VCaP (cell line): ENCODE results near the gene GTF2E1.

Experiments
- H3K27ac ChIP-seq: fragments of 450-650 bp; 2 replicates; pipeline ENCODE4 v1.5.1; 2017
- TF ChIP-seq, protein P1 (sequence below): fragments of 450-650 bp; conservative IDR thresholded peaks from 2 replicates; pipeline ENCODE4 v1.5.1; 2017; ENCODE audit warnings: mild to moderate bottlenecking, moderate library complexity

Gene GTF2E1

DNA sequence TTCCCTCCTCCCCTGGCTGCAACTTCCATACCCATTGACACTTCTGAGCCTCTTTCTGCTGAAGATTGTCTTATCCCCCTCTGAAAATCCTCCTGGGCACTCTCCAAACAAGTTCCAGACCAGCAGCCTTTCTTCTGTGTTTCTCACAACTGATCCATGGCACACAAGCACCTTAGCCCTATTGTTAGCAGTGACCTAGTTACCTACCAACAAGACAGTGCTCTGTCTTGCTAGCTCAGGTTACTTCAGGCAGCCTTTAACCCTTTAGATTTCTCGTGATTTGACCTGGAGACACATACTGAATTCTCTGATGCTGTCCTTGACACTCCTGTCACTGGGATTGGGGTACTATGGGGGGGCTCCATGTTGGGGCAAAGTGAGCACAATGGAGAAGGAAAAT lies 82.1 kb downstream of the GTF2E1 start:
- H3K27ac ChIP-seq: no peak overlapping the region

DNA sequence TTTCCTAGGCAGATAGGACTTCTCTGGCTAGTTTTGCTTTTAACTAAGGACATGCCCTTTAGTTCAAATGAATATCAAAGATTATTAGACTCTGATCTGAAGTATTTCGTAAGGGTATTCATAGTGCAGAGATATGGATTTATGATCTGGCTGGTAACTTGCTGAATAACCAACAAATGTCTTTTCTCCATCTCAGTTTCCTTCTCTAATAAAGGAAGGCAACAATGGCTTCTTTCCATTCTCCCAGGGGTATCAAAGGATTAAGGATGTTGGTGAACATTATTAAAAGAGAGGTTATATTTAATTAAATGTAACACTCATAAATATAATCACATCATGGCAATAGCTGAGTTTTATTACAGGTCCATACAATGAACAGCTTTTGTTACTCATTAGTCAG lies 86.3 kb downstream of the GTF2E1 start:
- H3K27ac ChIP-seq: no peak overlapping the region

More for the DNA sequence above, 82.1 kb downstream of the GTF2E1 start:
- TF ChIP-seq, protein P1, sequence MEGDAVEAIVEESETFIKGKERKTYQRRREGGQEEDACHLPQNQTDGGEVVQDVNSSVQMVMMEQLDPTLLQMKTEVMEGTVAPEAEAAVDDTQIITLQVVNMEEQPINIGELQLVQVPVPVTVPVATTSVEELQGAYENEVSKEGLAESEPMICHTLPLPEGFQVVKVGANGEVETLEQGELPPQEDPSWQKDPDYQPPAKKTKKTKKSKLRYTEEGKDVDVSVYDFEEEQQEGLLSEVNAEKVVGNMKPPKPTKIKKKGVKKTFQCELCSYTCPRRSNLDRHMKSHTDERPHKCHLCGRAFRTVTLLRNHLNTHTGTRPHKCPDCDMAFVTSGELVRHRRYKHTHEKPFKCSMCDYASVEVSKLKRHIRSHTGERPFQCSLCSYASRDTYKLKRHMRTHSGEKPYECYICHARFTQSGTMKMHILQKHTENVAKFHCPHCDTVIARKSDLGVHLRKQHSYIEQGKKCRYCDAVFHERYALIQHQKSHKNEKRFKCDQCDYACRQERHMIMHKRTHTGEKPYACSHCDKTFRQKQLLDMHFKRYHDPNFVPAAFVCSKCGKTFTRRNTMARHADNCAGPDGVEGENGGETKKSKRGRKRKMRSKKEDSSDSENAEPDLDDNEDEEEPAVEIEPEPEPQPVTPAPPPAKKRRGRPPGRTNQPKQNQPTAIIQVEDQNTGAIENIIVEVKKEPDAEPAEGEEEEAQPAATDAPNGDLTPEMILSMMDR: no peak

DNA sequence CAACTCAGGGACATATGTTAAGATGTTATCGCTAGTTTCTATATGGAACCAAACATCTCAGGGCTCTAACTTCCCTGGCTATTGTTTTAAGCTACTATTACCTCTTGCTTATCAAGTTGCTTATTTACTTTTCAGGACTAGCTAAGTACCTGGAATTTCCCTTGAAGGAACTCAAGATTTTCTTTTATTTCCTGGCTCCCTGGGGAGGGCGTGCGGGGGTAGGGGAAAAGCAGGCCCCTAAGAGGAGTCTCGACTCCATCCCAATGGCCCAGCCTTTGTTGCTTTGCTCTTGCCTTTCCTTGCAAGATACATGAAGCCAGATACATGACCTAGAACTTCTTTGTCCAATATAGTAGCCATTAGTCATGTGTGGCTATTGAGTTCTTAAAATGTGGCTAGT lies 88.5 kb downstream of the GTF2E1 start:
- no peak overlapping the region for H3K27ac ChIP-seq
- TF ChIP-seq, protein P1: no peak

More for the DNA sequence above, 86.3 kb downstream of the GTF2E1 start:
- TF ChIP-seq, protein P1: no peak
